Activated CD8-positive, alpha-beta memory T cell treated with anti-CD3 and anti-CD28 coated beads for 48 hours (primary cell): ENCODE data around the gene FNDC11.
"Not testable (repeated sequence)": the region's sequence is repeated elsewhere in the genome, so short reads cannot be mapped to it uniquely, and the experiment has no call there.

Experiments
- DNase-seq, 3 experiments: peaks; one replicate each; pipeline ENCODE4 v3.0.0-alpha.2; 2020; ENCODE audit warnings: low read depth in 2 of 3, low spot score in 2 of 3

FNDC11 gene

GRCh38 chr20:63553251-63553932, 567 bp upstream of the FNDC11 start:
- DNase-seq: peak; percentile 52 to 90 (median 79)

- DNase-seq: no peak
Observed at GRCh38 chr20:63554361-63555278, 661 bp downstream of the FNDC11 start.

DNA sequence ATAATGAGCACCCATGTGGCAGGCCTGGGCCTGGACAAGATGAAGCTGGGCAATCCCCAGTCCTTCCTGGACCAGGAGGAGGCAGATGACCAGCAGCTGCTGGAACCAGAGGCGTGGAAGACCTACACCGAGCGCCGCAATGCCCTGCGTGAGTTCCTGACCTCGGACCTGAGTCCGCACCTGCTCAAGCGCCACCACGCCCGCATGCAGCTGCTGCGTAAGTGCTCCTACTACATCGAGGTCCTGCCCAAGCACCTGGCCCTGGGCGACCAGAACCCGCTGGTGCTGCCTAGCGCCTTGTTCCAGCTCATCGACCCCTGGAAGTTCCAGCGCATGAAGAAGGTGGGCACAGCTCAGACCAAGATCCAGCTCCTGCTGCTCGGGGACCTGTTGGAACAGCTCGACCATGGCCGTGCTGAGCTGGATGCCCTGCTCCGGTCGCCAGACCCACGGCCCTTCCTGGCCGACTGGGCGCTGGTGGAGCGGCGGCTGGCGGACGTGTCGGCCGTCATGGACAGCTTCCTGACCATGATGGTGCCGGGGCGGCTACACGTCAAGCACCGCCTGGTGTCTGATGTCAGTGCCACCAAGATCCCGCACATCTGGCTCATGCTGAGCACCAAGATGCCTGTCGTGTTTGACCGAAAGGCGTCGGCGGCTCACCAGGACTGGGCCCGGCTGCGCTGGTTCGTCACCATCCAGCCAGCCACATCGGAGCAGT, 1.9 kb downstream of the FNDC11 start:
- DNase-seq: no peak

- no peak for DNase-seq
Observed at GRCh38 chr20:63556873-63557478, 3.0 kb downstream of the FNDC11 start.

- no peak for DNase-seq
Observed at GRCh38 chr20:63557481-63557891, 3.5 kb downstream of the FNDC11 start.

DNA sequence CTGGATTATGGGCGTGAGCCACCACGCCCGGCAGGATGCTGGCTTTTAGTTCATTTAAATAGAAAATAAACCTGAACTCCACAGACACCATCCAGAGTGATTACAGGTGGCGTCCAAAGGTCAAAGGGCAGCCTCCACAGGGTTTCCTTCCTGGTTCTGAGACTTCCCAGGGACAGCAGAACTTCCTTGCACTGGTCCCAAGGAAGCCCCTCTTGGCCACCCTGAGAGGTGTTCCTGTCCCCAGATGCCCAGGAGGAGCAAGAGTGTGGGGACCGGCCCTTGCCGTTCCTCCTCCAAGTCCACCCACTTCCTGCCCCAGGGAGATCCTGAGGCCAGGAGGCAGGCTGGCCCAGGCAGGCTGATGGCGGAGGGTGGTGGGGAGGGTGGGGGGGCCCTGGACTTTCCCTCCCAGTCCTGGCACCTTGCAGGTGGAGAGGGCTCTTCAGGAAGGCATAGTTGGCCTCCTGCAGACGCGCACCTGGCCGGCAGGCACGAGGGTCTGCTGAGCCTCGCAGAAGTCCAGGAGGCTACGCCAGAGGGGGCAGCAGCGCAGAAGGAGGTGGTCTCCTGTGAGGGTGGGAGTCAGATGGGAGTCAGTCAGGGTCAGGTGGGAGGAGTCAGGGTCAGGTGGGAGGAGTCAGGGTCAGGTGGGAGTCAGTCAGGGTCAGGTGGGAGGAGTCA, 5.0 kb downstream of the FNDC11 start:
- no peak for DNase-seq

DNA sequence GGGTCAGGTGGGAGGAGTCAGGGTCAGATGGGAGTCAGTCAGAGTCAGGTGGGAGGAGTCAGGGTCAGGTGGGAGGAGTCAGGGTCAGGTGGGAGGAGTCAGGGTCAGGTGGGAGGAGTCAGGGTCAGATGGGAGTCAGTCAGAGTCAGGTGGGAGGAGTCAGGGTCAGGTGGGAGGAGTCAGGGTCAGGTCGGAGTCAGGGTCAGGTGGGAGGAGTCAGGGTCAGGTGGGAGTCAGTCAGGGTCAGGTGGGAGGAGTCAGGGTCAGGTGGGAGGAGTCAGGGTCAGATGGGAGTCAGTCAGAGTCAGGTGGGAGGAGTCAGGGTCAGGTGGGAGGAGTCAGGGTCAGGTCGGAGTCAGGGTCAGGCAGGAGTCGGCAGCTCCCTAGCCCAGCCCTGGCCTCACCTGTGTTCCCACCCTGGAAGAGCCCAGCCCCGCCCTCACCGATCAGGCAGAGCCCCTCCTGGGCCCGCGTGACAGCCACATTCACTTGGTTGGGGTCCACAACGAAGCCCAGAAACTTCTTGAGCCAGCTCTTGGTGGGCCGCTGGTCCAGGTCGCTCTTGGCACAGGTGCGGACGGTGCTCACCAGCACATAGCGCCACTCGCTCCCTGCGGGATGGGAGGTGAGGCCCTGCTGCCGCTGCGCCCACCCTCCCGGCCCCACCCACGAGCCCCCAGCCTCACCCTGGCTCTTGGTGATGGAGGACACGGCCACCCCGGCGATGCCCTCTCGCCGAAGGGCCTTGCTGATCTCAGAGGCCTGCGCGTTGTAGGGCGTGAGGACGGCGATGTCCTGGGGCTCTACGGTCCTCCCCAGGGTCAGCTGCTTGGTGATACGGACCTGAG, 5.8 kb downstream of the FNDC11 start:
- not testable (repeated sequence) for DNase-seq

DNA sequence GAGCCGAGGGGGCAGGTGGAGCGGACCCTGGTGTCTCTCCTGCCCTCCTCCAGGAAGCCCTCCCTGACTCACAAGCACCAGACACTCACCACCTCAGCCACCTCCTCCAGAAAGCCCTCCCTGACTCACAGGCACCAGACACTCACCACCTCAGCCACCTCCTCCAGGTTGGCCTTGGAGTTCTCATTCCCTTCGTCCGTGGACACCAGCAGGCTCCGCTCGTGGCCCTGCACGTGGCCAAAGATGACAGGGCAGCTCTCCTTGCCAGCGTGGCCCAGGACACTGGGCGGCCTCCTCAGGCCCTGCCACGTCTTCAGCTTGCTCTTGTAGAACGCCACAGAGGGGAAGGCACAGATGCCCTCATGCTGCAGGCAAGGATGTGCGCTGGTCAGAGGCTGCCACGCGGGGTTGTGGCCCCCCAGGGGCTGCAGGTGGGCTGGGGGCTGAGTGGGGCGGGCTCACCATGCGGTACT, 6.4 kb downstream of the FNDC11 start:
- no peak for DNase-seq

DNA sequence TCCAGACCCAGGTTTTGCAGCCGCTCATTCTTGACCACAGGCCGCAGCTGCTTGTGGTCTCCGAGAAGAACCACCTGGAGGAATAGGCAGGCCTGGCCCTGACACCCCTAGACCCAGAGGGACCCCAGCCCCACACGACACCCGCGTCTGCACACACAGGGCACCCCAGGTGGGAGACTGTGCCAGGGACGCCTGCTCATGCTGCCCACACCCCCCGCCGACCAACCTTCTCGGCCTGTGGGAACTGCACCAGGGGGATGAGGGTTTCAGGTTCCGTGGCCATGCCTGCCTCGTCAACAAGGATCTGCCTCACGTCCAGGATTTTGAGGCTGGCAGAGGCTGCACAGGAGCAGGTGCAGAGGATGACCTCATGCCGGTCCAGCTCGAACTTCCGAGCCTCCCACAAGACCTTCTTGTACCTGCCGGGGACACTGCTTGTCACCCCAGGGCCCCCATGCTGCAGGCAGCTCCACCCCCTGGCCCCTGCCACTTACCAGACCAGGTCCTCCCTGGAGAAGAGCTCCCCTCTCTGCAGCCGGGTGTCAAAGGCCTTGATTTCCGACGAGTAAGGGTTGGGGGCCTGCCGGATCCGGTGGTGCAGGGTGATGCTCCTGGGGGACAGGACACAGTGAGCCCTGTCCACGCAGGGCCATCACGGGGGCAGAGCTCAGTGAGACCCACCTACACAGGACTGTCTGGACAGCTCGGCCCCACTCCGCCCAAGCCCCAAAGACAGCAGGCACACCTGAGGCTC, 7.1 kb downstream of the FNDC11 start:
- DNase-seq: no peak

DNA sequence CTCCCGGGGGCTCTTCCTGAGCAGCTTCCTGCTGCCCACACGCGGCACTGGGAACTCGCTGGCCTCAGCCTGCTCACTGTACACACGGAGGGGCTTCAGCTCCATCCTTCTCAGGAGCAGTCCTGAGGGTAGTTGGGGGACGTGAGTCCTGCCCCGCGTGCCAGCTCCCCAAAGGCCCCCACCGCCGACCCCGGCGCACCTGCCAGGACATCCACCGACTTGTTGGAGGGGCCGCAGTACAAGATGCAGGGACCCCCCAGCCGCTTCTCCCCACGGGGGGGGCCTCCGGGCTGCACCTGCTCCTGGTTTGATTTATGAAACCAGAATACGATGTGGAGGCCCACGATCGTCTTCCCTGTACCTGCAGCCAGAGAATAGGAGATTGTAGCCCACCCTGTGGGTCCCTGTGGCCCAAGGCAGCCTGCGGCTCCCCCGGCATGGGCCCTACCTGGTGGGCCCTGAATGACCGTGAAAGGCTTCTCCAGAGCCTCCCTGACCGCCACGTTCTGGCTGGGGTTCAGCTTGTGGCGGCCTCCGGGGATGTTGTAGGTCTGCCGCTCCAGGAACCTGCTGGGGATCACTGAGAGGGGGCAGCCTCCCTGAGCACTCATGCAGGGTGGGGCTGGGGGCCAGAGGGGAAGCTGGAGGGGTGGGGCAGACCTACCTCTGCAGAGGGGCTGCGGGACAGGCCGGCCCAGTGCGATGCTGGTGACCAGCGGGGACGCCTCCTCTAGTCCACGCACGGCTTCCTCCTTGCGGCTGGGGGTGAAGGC, 7.9 kb downstream of the FNDC11 start:
- DNase-seq: no peak

- no peak for DNase-seq
Observed at GRCh38 chr20:63562461-63563224, 8.7 kb downstream of the FNDC11 start.

DNA sequence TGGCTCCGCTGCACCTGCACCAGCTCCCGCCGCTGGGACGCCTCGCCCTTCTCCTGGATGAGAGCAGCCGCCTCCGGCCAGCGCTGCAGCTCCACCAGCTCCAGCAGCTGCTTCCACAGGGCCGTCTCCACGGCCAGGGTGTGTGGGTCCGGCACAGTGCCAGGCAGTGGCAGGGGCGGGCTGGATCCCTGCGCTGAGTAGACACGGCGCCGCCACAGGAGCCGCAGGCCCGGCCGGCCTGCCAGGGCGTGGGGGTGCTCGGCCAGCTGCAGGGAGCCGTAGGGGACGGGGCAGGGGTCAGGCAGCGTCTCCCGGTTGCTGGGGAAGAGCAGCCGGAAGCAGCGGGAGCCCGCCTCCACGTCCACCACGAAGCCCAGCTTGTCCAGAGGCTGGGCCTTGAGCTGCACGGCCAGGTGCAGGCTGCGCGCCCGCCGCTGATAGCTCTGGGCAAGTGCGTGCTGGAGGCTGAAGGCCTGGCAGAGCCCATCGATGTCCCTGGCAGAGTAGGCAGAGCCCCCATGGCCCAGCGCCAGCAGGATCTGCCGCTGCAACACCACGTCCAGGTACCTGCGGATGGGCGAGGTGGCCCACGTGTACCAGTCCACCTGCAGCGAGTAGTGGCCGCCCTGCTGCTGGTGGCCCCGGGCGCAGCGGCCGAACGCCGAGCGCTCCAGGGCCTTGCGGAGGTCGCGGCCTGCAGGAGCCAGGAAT, 9.4 kb downstream of the FNDC11 start:
- no peak for DNase-seq

GRCh38 chr20:63564036-63564810, 10.3 kb downstream of the FNDC11 start:
- DNase-seq: no peak

- no peak for DNase-seq
Observed at GRCh38 chr20:63565021-63565698, 11.2 kb downstream of the FNDC11 start.

DNA sequence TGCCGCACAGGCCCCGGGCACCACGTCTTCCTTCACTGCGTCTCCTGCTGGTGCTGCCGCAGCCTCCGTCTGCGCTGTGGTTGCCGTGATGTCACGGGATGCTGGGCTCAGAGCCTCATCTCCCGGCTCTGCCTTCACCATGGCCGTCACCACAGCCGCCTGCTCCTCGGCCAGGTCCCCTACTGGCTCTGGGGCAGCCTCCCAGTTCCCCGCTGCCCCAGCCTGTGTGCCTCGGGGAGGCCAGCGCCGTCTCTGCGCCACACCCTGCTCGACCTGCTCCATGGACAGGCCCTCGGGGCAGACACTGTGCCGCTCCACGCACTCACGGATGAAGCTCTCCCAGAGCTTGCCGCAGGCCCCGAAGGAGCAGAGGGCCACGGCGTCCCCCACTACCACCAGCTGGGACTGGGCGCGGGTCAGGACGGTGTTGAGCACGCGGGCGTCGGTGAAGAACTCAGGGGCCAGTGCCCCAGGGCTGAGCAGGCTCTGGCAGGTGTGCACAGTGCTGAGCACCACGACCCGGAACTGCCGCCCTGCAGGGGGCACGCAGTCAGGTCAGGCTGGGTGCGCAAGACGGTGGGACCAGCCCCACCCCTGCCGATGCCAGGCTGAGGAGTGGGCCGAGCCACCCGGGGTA, 11.9 kb downstream of the FNDC11 start:
- DNase-seq: no peak
